ENCODE measurements around the gene CMKLR1.

CMKLR1 gene

DNA sequence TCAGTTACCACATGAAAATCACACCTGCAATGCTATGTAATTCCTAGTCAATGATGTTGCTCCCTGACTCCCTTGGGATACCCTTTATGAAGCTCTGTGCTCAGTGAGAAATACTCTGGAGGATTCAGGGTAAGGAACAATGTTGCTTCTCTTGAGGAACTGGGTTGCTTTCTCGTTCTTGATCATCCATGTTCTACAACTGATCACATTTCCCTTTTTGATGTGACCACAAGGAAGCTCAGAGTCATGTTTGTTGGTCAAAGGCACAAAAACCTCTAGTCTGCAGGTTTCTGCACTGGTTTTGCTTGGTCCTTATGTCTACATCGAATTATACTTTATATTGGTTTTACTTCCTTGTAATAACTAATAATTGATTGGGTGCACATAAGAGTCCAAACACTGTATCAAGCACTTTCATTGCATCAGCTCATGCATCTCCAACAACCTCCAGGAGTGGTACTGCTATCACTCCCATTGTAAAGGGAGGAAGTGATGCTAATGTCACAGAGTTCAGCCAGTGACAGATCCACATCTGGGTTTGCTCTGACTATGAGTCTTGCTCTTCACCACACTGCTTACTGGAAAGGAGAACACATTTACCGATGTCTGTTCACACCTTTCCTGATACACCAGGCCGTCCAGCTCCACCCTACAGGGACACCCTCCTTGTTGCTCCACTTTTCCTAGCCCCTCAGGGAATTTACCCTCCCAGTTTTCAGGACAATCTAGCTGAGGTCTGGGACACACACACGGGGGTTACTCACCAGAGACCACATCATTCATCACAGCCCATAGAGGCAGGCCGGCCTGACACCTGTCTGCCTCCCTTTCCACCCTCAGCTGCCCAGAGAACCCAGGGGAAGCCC, 41.0 kb downstream of the CMKLR1 start:
- DNase-seq, result no peak

DNA sequence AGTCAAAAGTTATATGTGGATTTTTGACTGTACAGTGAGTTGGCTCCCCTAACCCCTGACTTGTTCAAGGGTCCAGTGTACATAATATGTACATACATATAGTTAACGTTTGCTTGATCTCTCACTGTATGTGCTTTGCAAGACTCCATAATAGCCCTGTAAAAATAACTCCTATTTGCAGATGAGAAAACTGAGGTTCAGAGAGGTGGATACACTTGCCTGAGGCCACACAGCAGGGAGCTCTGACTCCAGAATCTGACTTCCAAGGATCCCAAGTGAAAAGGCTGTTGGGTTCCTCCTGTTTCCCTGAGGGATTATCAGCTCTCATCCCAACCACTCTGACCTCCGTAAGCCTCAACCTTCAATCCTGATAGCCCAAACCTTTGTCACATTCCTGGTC, 41.7 kb downstream of the CMKLR1 start:
- no peak for DNase-seq

DNA sequence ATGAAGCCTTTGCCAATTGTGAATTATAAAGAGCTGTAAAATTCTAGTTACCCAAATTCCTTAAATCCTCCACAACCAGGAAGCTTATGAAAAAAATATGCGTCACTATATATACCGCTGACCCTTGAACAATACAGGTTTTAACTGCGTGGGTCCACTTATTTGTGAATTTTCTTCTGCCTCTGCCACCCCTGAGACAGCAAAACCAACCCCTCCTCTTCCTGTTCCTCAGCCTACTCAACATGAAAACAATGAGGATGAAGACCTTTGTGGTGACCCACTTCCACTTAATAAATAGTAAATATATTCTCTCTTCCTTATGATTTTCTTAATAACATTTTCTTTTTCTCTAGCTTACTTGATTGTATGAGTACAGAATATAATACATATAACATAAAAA, 42.2 kb downstream of the CMKLR1 start:
- no peak for DNase-seq

DNA sequence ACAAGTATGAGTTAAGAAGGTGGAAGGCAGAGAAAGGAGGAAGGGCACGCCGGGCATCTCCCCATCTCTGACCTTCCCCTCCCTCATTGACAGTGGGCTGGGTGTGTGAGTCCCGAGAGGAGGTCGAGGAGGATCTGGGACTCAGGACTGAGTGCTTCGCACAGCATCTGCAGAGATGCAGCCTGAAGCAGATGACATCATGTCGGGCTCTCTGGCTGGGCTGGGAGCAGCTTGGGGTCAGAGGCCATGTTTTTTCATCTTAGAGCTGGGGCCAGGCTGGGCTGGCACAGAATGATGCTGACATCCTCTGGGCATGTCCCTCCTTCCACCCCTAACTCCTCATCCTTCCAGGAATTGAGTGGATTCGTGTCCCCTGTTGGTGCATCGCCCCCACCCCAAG, 43.5 kb downstream of the CMKLR1 start:
- no peak for DNase-seq

DNA sequence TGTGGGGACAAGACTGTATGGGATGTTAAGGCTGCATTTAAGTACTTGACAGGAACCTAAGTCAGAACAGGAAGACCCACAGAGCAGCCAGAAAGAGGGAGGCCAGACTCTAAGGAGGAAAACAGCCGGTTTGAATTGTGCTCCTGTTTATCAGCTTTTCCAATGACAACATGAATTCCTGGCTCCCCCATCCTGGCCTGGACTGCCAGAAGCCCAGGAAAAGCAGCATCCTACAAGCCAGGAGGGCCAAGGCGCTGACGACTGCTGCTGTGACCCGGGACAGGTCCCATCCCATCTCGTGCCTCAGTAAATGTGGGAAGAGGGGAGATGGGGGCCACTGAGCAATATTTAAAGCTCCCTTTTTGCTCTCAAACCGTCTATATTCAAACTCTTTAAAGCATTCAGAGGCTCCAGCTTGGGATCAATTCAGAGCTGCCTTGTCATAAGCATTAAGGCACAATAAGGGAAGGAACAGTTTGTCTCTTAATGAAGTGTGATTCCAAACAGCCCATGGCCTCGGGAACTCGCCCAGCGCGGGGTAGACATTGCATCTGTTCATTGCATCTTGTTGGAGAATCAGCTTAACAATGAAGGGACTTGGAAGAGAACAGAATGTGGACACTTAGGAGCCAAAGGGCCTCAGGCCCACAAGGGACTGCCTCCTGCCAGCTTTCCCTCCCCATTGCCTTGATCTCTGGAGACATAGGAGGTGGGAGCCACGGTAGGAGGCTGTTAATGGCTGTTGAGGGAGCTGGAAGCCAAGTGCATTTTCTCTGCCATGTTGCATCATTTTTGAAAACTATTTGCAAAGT, 49.6 kb downstream of the CMKLR1 start:
- DNase-seq, result no peak

DNA sequence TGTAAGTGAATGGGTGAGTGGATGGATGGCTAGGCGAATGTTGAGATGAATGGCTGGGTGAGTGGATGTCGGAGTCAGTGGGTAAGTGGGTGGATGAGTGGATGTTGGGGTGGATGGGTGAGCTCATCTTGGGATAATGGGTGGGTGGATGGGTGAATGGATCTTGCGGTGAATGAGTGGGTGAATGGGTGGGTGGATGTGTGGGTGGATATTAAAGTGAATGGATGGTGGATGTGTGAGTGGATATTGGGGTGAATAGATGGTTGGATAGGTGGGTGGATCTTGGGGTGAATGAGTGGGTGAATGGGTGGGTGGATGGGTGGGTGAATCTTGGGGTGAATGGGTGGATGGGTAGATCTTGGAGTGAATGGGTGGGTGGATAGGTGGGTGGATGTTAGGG, 51.9 kb downstream of the CMKLR1 start:
- DNase-seq, result no peak

DNA sequence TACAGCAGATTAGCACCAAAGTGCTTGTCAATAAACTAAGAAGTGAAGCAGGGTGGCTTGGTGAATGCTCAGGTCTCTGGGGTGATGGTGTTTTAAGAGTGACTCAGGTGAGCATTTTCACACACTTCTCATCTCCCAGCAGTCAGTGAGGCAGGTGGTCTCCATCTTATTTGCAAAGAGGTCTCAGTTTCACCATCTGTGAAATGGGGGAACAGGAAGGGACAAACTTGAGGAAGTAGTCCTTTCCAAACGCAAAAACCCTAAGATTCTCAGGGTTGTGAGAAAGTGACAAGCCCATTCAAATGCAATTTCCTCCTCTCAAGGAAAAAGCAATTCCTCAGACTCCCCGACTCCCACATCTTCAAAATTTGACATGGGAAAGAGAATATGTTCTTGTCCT, 54.1 kb downstream of the CMKLR1 start:
- no peak for DNase-seq

- DNase-seq, result no peak
Observed at GRCh38 chr12:108284163-108284562, 54.9 kb downstream of the CMKLR1 start.

DNA sequence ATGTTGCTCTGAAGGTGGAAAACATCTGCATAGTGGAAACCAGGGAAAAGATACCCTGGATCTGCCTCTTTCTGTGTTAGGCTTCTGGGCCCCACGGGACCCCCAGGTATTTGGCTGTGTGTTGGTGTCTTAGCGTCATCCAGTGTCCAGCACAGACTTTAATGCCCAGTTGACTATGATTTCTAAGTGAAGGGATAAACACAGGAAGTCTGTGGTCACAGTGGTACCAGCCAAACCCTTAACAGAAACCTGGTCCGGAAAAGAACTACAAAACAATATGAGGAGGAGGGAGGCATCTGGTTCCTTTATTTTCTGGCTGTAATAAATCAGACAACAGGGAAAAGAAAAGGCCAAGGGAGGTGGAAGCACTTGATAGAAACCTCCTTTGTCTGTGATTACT, 56.4 kb downstream of the CMKLR1 start:
- DNase-seq, result no peak

- DNase-seq, result no peak
Observed at GRCh38 chr12:108282160-108282559, 57.0 kb downstream of the CMKLR1 start.

GRCh38 chr12:108277613-108278012, 61.5 kb downstream of the CMKLR1 start:
- DNase-seq, result no peak

- DNase-seq, result no peak
Observed at GRCh38 chr12:108273217-108273616, 65.9 kb downstream of the CMKLR1 start.

- DNase-seq, result no peak
Observed at GRCh38 chr12:108271951-108272872, 66.9 kb downstream of the CMKLR1 start.

DNA sequence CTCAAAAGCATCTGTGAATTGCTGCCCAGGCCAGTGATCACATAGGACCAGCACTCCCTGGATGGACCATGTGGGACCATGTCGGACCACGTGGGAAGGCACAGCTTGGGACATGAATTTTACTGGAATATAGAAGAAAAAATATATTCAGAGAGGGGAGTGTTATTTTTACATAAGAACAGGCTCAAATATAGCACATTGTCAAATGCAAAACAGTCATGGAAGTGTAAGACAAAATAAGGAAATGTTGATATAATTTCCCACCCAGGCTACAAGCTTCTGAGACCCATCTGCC, 68.3 kb downstream of the CMKLR1 start:
- DNase-seq, result no peak

- no peak for DNase-seq
Observed at GRCh38 chr12:108270035-108270848, 68.9 kb downstream of the CMKLR1 start.

DNA sequence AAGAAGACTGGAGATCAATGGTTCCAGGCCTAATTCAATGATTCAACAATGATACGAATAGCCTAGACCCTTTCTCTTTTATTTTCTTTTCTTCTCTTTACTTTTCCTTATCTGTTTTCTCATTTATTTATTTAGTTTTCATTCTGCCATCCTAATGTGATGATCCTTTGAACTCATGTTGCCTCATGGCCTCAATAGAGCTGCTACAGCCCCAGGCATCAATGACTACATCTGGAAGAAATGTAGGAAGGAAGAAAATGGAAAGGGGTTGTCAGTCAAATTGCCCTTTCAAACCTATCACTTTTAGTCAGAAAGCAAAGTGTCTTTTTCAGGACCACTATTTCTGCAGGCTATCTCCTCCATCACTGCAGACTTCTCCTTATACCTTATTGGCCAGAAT, 69.9 kb downstream of the CMKLR1 start:
- DNase-seq, result no peak

DNA sequence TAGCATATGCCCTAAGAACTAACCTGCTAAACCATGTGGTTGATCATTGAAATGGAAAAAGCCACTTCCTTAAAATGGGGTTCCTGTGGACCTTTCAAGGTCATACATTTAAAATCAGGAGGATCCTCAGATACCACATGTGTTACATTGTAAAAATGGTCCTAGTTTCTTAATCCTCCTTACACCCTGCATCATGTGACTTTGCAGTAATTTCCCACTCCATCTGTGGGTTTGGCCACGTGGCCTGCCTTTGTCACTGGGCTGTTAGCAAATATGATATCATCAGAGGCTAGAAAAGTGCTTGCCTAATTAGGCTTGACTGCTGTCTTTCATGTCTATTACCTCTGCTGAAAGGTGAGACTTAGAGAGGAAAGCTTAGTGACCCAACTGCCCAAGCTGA, 70.7 kb downstream of the CMKLR1 start:
- DNase-seq, result no peak

GRCh38 chr12:108267450-108267849, 71.7 kb downstream of the CMKLR1 start:
- no peak for DNase-seq

- DNase-seq, result no peak
Observed at GRCh38 chr12:108266131-108266530, 73.0 kb downstream of the CMKLR1 start.

- DNase-seq, result no peak
Observed at GRCh38 chr12:108265505-108265904, 73.6 kb downstream of the CMKLR1 start.

DNA sequence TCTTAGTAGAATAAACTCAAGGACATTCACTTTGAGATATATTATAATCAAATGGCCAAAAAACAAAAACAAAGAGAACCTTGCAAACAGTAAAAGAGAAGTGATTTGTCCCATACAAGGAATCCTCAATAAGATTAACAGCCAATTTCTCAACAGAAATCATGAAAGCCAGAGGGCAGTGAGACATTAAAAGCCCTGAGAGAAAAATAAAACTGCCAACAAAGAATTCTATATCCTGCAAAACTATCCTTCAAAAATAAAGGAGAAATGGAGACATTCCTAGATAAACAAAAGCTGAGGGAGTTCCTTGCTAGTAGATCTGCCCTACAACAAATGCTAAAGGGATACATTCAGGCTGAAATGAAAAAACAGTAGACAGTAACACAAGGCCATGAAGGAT, 78.1 kb downstream of the CMKLR1 start:
- DNase-seq, result no peak

- no peak for DNase-seq
Observed at GRCh38 chr12:108260039-108260438, 79.1 kb downstream of the CMKLR1 start.
